ENCODE data around the gene SLC25A13.
"Not testable (repeated sequence)": the region's sequence is repeated elsewhere in the genome, so short reads cannot be mapped to it uniquely, and the experiment has no call there.

The SLC25A13 gene

DNA sequence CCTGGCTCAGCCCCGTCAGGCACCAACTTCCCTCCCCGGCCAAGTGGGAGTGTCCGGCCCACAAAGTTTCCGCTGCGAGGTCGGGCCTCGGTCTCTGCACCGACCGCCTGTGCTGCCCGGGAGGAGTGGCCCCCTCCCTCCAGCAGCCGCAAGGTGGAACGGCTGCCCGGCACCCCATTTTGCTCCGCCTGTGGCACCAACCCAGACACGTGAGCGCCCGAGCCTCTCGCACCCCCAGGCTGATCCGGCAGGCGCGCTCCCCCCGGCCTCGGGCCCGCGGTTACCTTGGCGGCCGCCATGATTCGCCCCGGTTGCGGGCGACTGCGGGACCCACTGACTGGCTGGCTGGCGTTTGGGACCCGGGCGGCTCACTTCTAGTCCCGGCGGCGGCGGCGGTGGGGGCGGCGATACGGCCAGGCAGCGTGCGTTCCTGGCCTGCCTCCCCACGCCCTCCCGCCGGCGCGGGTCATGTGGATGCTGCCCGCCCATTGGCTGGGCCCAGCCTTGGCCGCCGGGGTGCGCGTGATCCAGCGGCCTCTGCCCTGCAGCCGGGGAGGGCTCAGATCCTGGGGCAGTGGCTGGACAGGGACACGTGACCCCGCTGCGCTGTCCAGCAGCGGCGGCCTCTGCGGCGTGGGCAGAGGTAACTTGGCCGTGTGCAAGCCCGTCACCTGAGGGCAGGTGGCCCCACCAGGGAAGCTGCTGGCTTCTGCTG is at the start of gene SLC25A13:
Gene SLC25A13, minus strand, starts transcription at position 441 of the 715 bp plus-strand sequence. Its CDS starts 142 bp downstream, at position 299.
- FAIRE-seq: no peak

GRCh38 chr7:96365916-96366315 is 44.0 kb upstream of the SLC25A13 start:
- not testable (repeated sequence) for FAIRE-seq

DNA sequence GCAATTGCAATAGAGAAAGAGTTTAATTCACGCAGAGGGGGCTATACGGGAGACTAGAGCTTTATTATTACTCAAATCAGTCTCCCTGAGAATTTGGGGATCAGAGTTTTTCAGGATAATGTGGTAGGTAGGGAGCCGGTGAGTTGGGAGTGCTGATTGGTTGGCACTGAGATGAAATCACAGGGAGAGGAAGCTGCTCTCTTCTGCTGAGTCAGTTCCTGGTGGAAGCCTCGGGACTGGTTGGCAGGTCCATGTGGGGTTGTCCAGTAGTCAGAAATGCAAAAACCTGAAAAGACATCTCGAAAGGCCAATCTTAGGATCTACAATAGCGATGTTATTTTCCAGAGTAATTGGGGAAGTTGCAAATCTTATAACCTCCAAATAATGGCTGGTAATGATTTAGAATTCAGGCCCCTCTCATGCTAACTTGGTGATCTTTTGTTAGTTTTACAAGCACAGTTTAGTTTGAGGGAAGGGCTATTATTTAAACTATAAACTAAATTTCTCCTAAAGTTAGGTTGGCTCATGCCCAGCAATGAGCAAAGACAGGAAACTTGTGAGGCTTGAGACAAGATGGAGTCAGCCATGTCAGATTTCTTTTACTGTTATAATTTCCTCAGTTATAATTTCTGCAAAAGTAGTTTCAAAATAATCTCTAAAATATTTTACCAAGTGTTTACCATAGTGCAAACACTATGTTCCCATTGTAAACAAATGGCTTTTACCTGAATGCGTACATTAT is 39.4 kb upstream of the SLC25A13 start:
- no peak for FAIRE-seq

GRCh38 chr7:96359876-96360275 is 38.0 kb upstream of the SLC25A13 start:
- FAIRE-seq: no peak

DNA sequence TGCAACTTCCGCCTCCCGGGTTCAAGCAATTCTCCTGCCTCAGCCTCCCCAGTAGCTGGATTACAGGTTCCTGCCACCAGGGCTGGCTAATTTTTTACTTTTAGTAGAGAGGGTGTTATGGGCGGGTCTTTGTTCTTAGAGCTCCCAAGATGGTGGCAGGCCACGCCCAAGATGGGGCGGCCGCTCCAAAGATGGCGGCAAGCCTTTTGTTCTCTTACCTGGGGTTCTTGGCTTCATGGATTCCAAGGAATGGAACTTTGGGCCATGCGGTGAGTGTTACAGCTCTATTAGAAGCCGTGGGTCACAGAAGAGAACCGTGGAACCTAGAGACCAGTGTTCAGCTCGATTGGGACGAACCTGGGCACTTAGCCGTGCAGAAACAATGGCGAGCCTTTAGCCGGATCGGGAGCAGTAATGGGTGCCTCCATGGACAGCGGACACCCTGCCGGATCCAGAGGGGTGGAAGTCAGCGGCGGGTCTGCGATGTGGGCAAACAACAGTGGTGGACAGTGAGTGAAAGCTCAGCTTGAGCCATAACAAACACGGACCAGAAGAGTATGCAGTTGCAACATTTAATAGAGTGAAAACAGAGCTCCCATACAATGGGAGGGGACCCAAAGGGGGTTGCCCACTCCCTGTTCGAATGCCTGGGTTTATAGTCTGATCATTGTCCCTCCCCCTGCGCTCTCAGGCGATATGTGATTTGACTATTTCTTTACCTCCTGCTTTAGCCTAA is 36.5 kb upstream of the SLC25A13 start:
- FAIRE-seq: not testable (repeated sequence)

GRCh38 chr7:96355990-96356506 is 34.1 kb upstream of the SLC25A13 start:
- no peak for FAIRE-seq

DNA sequence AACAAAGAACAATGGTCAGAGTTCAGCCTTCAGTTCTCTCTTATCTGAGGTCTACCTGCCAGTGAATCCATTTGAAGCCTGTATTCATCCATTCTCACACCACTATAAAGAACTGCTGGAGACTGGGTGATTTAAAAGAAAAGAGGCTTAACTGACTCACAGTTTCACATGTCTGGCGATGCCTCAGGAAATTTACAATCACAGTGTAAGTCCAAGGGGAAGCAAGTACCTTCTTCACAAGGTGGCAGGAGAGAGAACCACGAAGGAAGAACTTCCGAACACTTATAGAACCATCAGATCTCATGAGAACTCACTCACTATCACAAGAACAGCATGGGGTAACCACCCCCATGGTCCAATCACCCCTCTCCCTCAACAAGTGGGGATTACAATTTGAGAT is 33.0 kb upstream of the SLC25A13 start:
- no peak for FAIRE-seq

DNA sequence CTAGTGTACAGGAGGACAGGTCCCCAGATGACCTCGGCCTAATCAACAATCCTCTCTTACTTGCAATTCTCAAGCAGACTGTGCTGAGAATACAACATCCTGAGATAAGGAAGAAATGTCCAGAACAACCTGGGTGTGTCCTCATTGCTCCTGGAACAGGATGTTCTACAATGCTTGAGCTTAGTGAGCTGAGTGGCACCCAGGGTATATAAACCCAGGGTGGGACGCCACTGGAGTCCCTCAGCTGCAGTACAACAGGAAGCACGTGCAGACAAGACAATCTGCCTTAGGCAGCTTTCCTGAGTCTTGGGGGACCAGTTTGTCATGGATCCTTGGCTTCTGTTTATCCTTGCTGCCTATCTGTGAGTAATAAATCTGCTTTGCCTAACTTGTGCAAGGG is 27.7 kb upstream of the SLC25A13 start:
- FAIRE-seq: no peak

- FAIRE-seq: no peak
Observed at GRCh38 chr7:96347471-96347870, 25.6 kb upstream of the SLC25A13 start.

DNA sequence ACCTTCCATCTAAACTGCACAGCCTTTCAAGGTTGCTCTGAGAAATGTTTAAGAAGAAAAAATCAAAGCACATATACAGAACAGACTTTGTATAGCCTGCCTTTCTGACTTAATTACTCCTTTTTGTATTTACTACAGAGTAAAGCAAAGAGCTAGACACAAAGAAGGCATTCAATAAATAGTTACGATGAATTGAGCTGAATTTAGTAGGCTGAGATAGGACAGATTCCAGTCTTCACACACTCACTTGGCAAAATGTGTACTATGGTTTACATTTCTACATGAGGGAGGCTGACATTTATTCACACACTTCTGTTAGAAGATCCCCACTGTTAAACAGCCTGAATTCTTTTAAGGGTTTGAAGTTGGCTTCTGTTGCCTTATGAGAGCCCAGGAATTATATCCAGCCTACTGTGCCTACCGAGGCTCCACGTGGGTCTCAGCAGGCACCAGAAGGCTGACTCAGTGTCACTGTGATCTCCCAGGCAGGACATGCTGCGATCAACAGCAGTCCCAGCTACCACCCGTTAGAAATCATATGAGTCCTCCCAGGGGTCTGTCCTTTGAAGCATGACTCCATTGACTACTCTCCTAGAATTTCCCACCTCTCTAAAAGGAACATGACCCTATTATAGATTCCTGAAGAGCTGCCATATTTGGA is 24.5 kb upstream of the SLC25A13 start:
- no peak for FAIRE-seq

- no peak for FAIRE-seq
Observed at GRCh38 chr7:96344236-96344635, 22.3 kb upstream of the SLC25A13 start.

DNA sequence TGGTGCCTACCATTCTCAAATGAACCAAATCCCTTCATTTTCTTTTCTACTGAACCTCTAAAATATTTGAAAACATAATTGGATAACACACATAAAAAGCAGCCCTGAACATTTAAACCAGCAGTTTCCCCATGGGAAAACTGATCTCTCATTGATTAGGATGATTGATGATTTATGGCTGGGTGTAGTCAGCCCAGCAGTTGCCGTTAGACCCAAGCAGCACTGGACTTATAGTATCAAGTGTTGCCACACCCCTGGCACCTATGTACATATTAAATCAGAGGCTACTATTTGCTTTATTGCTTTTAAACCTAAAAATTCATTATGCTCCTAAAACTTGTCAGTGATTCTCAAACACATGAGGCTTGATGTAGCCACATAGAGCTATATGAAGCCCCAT is 20.2 kb upstream of the SLC25A13 start:
- FAIRE-seq: no peak

GRCh38 chr7:96337519-96337918 is 15.6 kb upstream of the SLC25A13 start:
- no peak for FAIRE-seq

- no peak for FAIRE-seq
Observed at GRCh38 chr7:96332325-96332724, 10.4 kb upstream of the SLC25A13 start.

GRCh38 chr7:96331775-96332174 is 9.9 kb upstream of the SLC25A13 start:
- FAIRE-seq: no peak

GRCh38 chr7:96331233-96331632 is 9.3 kb upstream of the SLC25A13 start:
- no peak for FAIRE-seq

DNA sequence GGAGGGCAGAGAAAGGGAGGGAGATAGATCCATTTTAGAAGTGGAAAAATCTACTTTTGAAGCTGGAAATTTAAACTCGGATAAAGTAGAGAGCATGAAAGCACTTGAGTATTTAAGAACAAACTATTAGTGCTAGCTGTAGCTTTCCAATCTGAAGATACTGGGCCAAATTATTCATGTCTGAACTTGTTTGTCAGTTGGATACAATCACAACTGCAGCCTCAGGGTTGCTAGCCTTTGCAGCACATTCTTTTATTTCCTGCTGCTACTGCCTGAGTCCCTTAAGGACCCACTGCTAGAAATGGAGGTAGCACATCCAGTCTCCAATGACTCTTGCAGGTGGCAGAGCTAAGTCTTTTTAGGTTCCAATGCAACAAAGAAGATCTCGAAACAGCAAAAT is 8.3 kb upstream of the SLC25A13 start:
- no peak for FAIRE-seq

- FAIRE-seq: no peak
Observed at GRCh38 chr7:96329241-96329640, 7.3 kb upstream of the SLC25A13 start.

DNA sequence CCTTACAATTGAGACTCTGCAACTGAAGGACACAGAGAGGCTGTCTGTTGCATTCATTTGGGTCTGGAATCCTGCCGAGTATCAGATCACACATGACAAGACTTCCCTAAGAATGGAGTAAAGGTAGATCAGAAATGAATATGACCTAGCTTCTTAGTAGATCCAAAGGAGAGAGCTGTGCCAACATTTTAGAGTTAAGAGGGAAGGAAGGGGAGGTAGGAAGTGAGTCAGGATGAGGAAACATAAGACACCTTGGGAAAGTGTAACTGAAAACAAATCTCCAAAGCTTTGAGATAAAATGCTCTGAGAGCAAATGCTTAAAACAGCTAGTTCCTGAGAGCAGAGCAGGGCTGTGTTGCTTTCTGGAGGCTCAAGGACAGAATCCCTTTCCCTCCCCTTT is 6.1 kb upstream of the SLC25A13 start:
- no peak for FAIRE-seq

- no peak for FAIRE-seq
Observed at GRCh38 chr7:96327429-96327828, 5.5 kb upstream of the SLC25A13 start.

- not testable (repeated sequence) for FAIRE-seq
Observed at GRCh38 chr7:96326752-96327151, 4.9 kb upstream of the SLC25A13 start.

GRCh38 chr7:96322847-96323461 is 1.1 kb upstream of the SLC25A13 start:
- no peak for FAIRE-seq

DNA sequence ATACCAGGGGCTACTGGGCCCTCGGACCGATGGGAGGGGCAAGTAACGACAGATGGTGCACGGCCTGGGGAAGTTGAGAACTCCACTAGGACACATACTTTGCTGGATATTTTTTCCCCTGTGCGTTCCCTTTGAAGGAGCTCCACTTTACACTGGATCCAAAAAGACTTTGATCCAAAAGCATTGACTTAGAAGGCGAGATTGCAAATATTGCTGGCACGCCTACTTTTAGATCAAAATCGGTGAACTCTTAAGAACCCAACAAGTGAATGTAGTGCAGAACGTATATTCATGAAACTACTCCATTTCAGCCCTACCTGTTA is 436 bp upstream of the SLC25A13 start:
- FAIRE-seq: no peak
